ENCODE measurements around the gene IAH1. TPM values are rescaled to one million over a fixed set of nuclear protein-coding genes. Genes with fewer than 3 reads are reported as not detected.

IAH1 gene
- total and polyA plus RNA-seq, 10 of the 15 experiments (the other 5 are each of a cell fraction or from before 2014, with no cell fraction given) = 57.4 to 125 (median 75.8) TPM

DNA sequence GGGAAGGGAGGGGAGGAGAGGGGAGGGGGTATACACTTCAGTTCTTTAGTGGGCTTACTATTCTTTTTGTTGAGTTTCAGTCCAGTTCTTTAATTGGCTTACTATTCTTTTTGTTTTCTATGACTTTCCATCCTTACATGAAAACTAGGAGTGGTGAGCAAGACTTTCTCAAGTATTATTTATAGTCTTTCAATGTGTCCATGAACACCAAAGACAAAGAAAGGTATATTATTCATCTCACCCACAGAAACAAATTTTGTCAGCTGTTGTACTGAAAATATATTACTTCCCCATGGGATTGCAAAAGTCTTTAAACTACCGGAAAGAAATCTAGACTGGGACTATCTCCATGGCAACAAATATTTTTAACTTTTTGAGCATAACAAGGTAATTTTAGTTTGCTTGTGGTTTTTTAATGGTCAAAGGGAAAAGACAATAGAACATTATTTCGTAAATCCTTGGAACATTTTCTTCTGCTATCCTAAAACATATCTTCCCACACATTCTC, 63.7 kb downstream of the IAH1 start (continued):
- no peak for TF ChIP-seq SREBF2 (IDR thresholded peaks at IDR 0.05; ENCODE audit: low read length)
- peak; percentile 68 for TF ChIP-seq IKZF1 (conservative IDR thresholded peaks at IDR 0.05)
- no peak for TF ChIP-seq TCF3 (IDR thresholded peaks at IDR 0.05; ENCODE audit: borderline replicate concordance, insufficient read depth, low read depth, low read length)
- TF ChIP-seq ZNF207 (IDR thresholded peaks at IDR 0.05; ENCODE audit: borderline replicate concordance) = no peak
- peak; percentile 64 for TF ChIP-seq NFIC (IDR thresholded peaks at IDR 0.05; ENCODE audit: low read depth, low read length)
- TF ChIP-seq FOS (IDR thresholded peaks at IDR 0.05; ENCODE audit: borderline replicate concordance, extremely low read depth, insufficient read length) = no peak
- TF ChIP-seq ZZZ3 (IDR thresholded peaks at IDR 0.05; ENCODE audit: control insufficient read depth, insufficient read length, low read depth) = no peak
- TF ChIP-seq, protein P1, sequence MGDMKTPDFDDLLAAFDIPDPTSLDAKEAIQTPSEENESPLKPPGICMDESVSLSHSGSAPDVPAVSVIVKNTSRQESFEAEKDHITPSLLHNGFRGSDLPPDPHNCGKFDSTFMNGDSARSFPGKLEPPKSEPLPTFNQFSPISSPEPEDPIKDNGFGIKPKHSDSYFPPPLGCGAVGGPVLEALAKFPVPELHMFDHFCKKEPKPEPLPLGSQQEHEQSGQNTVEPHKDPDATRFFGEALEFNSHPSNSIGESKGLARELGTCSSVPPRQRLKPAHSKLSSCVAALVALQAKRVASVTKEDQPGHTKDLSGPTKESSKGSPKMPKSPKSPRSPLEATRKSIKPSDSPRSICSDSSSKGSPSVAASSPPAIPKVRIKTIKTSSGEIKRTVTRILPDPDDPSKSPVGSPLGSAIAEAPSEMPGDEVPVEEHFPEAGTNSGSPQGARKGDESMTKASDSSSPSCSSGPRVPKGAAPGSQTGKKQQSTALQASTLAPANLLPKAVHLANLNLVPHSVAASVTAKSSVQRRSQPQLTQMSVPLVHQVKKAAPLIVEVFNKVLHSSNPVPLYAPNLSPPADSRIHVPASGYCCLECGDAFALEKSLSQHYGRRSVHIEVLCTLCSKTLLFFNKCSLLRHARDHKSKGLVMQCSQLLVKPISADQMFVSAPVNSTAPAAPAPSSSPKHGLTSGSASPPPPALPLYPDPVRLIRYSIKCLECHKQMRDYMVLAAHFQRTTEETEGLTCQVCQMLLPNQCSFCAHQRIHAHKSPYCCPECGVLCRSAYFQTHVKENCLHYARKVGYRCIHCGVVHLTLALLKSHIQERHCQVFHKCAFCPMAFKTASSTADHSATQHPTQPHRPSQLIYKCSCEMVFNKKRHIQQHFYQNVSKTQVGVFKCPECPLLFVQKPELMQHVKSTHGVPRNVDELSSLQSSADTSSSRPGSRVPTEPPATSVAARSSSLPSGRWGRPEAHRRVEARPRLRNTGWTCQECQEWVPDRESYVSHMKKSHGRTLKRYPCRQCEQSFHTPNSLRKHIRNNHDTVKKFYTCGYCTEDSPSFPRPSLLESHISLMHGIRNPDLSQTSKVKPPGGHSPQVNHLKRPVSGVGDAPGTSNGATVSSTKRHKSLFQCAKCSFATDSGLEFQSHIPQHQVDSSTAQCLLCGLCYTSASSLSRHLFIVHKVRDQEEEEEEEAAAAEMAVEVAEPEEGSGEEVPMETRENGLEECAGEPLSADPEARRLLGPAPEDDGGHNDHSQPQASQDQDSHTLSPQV (IDR thresholded peaks at IDR 0.05) = 0 out of 2 replicates have a peak, but pooled peaks have one; percentile 15
- peak; percentile 67; the same call in 1 of the 2 replicates for TF ChIP-seq MEF2A (IDR thresholded peaks at IDR 0.05; ENCODE audit: insufficient read depth, low read depth, low read length)
- TF ChIP-seq ZBED1 (IDR thresholded peaks at IDR 0.05; ENCODE audit: borderline replicate concordance) = no peak
- no peak for TF ChIP-seq BCL11A (IDR thresholded peaks at IDR 0.05; ENCODE audit: low read depth, low read length)

Other genes with a start within 250 kb of the IAH1 start
- 49.8 and 50.2 TPM in 2 replicates for gene ITGB1BP1, start 51.0 kb upstream of the IAH1 start, total RNA-seq (2014; rRNA removed)
- 60.9 and 68.3 TPM in 2 replicates for gene ITGB1BP1, start 51.0 kb upstream of the IAH1 start, total RNA-seq (2014; rRNA removed; fragmentation: Illumina TruSeq; extraction: Trizol)
- gene ITGB1BP1, start 51.0 kb upstream of the IAH1 start, total RNA-seq (2021) = 108 and 115 TPM in 2 replicates
- 113 and 166 TPM in 2 replicates for gene ITGB1BP1, start 51.0 kb upstream of the IAH1 start, polyA plus RNA-seq (2011; rRNA removed)
- 79.5 and 87.7 TPM in 2 replicates for gene ITGB1BP1, start 51.0 kb upstream of the IAH1 start, polyA plus RNA-seq (2014; fragmentation: Illumina TruSeq; extraction: Trizol)
- 100 to 1,000 TPM in 1 of 2 experiments, 10 to 100 TPM in 1; 58.8 to 115 TPM for gene ITGB1BP1, start 51.0 kb upstream of the IAH1 start, polyA plus RNA-seq (2014; fragmentation: Nextera tagmentation; extraction: Ambion mirVana)
- gene ITGB1BP1, start 51.0 kb upstream of the IAH1 start, polyA plus RNA-seq (2014; rRNA removed) = 67.3 and 81.0 TPM in 2 replicates
- 100 to 1,000 TPM; 271 to 273 TPM for gene ITGB1BP1, start 51.0 kb upstream of the IAH1 start, polyA plus RNA-seq (2016; fragmentation: Nextera tagmentation; extraction: Ambion mirVana)
- 67.7 and 72.3 TPM in 2 replicates for gene CPSF3, start 50.9 kb upstream of the IAH1 start, total RNA-seq (2014; rRNA removed)
- gene CPSF3, start 50.9 kb upstream of the IAH1 start, total RNA-seq (2014; rRNA removed; fragmentation: Illumina TruSeq; extraction: Trizol) = 97.4 and 107 TPM in 2 replicates
- gene CPSF3, start 50.9 kb upstream of the IAH1 start, total RNA-seq (2021) = 62.1 and 62.2 TPM in 2 replicates
- 34.5 and 45.3 TPM in 2 replicates for gene CPSF3, start 50.9 kb upstream of the IAH1 start, polyA plus RNA-seq (2011; rRNA removed)
- 83.5 and 116 TPM in 2 replicates for gene CPSF3, start 50.9 kb upstream of the IAH1 start, polyA plus RNA-seq (2014; fragmentation: Illumina TruSeq; extraction: Trizol)
- gene CPSF3, start 50.9 kb upstream of the IAH1 start, polyA plus RNA-seq (2014; fragmentation: Nextera tagmentation; extraction: Ambion mirVana) = 100 to 1,000 TPM in 1 of 2 experiments, 10 to 100 TPM in 1; 68.7 to 101 TPM
- 42.4 and 46.9 TPM in 2 replicates for gene CPSF3, start 50.9 kb upstream of the IAH1 start, polyA plus RNA-seq (2014; rRNA removed)
- gene CPSF3, start 50.9 kb upstream of the IAH1 start, polyA plus RNA-seq (2016; fragmentation: Nextera tagmentation; extraction: Ambion mirVana) = 100 to 1,000 TPM; 105 to 108 TPM
- 17.3 and 17.7 TPM in 2 replicates for gene ADAM17, start 81.3 kb downstream of the IAH1 start, total RNA-seq (2014; rRNA removed)
- gene ADAM17, start 81.3 kb downstream of the IAH1 start, total RNA-seq (2014; rRNA removed; fragmentation: Illumina TruSeq; extraction: Trizol) = 18.5 and 19.2 TPM in 2 replicates
- 16.4 and 18.9 TPM in 2 replicates for gene ADAM17, start 81.3 kb downstream of the IAH1 start, total RNA-seq (2021)
- gene ADAM17, start 81.3 kb downstream of the IAH1 start, polyA plus RNA-seq (2011; rRNA removed) = 8.1 and 9.9 TPM in 2 replicates
- 12.0 and 13.3 TPM in 2 replicates for gene ADAM17, start 81.3 kb downstream of the IAH1 start, polyA plus RNA-seq (2014; fragmentation: Illumina TruSeq; extraction: Trizol)
- gene ADAM17, start 81.3 kb downstream of the IAH1 start, polyA plus RNA-seq (2014; fragmentation: Nextera tagmentation; extraction: Ambion mirVana) = 1 to 10 TPM; 2.3 to 3.4 TPM
- 9.4 and 10.1 TPM in 2 replicates for gene ADAM17, start 81.3 kb downstream of the IAH1 start, polyA plus RNA-seq (2014; rRNA removed)
- gene ADAM17, start 81.3 kb downstream of the IAH1 start, polyA plus RNA-seq (2016; fragmentation: Nextera tagmentation; extraction: Ambion mirVana) = 10 to 100 TPM; 14.9 to 15.9 TPM
- gene YWHAQ, start 156.4 kb downstream of the IAH1 start, total RNA-seq (2014; rRNA removed) = 120 and 131 TPM in 2 replicates
- gene YWHAQ, start 156.4 kb downstream of the IAH1 start, total RNA-seq (2014; rRNA removed; fragmentation: Illumina TruSeq; extraction: Trizol) = 191 and 196 TPM in 2 replicates
- gene YWHAQ, start 156.4 kb downstream of the IAH1 start, total RNA-seq (2021) = 283 and 290 TPM in 2 replicates
- 309 and 430 TPM in 2 replicates for gene YWHAQ, start 156.4 kb downstream of the IAH1 start, polyA plus RNA-seq (2011; rRNA removed)
- gene YWHAQ, start 156.4 kb downstream of the IAH1 start, polyA plus RNA-seq (2014; fragmentation: Illumina TruSeq; extraction: Trizol) = 241 and 289 TPM in 2 replicates
- 100 to 1,000 TPM in 1 of 2 experiments, 10 to 100 TPM in 1; 63.0 to 136 TPM for gene YWHAQ, start 156.4 kb downstream of the IAH1 start, polyA plus RNA-seq (2014; fragmentation: Nextera tagmentation; extraction: Ambion mirVana)
- gene YWHAQ, start 156.4 kb downstream of the IAH1 start, polyA plus RNA-seq (2014; rRNA removed) = 178 and 197 TPM in 2 replicates
- 100 to 1,000 TPM; 513 to 515 TPM for gene YWHAQ, start 156.4 kb downstream of the IAH1 start, polyA plus RNA-seq (2016; fragmentation: Nextera tagmentation; extraction: Ambion mirVana)

All from GM12878 (cell line).